ENCODE data around the gene GNG12.

DNA sequence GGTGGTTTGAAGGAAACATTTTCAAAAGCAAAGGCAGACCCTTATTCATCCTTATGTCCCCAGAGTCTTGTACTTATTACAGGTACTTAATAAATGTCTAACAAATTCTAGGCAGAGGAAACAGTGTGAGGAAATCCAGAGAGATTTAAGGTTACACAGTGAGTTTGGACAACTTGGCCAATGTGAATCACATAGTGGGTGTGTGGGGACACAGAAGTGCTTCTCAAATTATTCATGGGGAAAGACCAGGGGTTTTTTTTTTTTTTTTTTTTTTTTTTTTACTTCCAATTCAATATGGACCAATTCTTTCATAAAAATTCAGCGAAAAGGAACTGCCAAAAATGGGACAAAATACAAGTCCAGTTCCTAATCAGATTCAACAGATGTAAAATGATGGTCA is 15.1 kb downstream of the GNG12 start:
- TF ChIP-seq, protein P1, sequence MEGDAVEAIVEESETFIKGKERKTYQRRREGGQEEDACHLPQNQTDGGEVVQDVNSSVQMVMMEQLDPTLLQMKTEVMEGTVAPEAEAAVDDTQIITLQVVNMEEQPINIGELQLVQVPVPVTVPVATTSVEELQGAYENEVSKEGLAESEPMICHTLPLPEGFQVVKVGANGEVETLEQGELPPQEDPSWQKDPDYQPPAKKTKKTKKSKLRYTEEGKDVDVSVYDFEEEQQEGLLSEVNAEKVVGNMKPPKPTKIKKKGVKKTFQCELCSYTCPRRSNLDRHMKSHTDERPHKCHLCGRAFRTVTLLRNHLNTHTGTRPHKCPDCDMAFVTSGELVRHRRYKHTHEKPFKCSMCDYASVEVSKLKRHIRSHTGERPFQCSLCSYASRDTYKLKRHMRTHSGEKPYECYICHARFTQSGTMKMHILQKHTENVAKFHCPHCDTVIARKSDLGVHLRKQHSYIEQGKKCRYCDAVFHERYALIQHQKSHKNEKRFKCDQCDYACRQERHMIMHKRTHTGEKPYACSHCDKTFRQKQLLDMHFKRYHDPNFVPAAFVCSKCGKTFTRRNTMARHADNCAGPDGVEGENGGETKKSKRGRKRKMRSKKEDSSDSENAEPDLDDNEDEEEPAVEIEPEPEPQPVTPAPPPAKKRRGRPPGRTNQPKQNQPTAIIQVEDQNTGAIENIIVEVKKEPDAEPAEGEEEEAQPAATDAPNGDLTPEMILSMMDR (IDR thresholded peaks at IDR 0.05) = no peak
- TF ChIP-seq POLR2AphosphoS5 (IDR thresholded peaks at IDR 0.05) (no peak), POLR2A (IDR thresholded peaks at IDR 0.05) (no peak), EP300 (IDR thresholded peaks at IDR 0.05) (no peak)

All from upper lobe of left lung (tissue), 4 donors.